C4-2B (cell line): Measurements from ENCODE around the gene OAF.

Experiments used
- ZFX ChIP-seq: fragments of 450-650 bp; IDR thresholded peaks from 2 replicates; pipeline ENCODE4 v1.6.1; 2017
- TF ChIP-seq, protein P1 (sequence below): fragments of 450-650 bp; conservative IDR thresholded peaks from 2 replicates; pipeline ENCODE4 v1.5.1; 2017; ENCODE audit warnings: mild to moderate bottlenecking

DNA sequence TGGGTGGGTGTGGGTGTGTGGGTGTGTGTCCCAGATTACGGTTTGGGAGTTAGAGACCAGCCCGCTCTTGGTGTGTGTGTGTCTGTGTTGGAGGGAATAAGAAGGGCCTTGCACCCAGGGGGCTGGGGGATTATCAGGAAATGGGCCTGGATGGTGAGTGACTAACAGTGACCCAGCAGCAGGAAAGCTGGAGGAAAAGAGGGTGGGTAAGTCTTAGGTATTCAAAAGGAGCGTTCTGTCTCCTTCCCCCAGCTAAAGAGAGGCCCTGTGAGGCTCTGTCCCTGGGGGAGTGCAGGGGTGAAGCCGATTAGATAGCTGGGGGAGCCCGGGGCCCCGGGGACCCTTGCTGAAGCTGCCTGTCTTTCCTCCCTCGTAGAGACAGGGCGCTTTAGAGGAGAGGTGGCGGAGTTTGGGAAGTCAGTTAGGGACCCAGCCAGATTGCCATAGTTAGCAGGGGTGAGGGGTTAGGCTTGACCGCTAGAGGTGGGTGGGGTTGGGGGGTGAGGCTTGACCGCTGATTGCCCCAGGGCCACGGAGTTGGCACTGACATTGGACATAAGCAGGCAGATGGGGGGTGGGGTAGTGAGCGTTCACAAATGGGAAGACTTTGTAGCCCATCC is 1.5 kb downstream of the OAF start:
- TF ChIP-seq, protein P1, sequence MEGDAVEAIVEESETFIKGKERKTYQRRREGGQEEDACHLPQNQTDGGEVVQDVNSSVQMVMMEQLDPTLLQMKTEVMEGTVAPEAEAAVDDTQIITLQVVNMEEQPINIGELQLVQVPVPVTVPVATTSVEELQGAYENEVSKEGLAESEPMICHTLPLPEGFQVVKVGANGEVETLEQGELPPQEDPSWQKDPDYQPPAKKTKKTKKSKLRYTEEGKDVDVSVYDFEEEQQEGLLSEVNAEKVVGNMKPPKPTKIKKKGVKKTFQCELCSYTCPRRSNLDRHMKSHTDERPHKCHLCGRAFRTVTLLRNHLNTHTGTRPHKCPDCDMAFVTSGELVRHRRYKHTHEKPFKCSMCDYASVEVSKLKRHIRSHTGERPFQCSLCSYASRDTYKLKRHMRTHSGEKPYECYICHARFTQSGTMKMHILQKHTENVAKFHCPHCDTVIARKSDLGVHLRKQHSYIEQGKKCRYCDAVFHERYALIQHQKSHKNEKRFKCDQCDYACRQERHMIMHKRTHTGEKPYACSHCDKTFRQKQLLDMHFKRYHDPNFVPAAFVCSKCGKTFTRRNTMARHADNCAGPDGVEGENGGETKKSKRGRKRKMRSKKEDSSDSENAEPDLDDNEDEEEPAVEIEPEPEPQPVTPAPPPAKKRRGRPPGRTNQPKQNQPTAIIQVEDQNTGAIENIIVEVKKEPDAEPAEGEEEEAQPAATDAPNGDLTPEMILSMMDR = no peak
- TF ChIP-seq ZFX = no peak
